Lung microvascular endothelial cell (primary cell): ENCODE measurements around the gene STPG2. TPM values are rescaled to one million over a fixed set of nuclear protein-coding genes. Genes with fewer than 3 reads are reported as not detected.

Experiments used
- DNase-seq, 2 donors: peaks; one replicate each; pipeline versions ENCODE4 v3.0.0 to v3.0.0-alpha.2; 2010; ENCODE audit warnings: low read depth in 2 of 2
- total RNA-seq: library from RNA; depleted of rRNA; stranded (reverse); fragments of >200 nt; gene quantifications from 2 replicates; pipeline ENCODE4 v1.2.1, GENCODE V29; 2014

STPG2 gene
- total RNA-seq, 1 donor from 2014 or later, result under 0.01 TPM

- DNase-seq, result no peak
These were observed 314.6 kb downstream of the STPG2 start for GRCh38 chr4:97828646-97829045.

DNA sequence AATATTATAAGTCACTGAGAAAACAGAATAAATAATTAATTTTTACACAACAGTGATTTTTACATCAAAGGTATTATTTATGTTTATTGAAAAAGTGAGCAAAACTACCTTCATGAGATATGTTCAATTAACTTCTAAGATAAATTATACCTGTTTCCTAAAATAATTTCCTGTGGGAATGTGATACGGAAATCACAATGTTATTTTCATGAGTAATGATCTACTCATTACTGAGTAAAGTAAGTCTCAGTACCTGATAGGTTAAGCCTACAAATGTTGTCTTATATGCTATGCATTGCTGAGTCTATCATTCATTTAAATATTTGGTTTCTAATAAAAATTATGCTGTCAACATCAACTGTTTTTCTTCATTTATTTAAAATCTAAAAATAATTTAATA, 324.0 kb downstream of the STPG2 start:
- no peak for DNase-seq

DNA sequence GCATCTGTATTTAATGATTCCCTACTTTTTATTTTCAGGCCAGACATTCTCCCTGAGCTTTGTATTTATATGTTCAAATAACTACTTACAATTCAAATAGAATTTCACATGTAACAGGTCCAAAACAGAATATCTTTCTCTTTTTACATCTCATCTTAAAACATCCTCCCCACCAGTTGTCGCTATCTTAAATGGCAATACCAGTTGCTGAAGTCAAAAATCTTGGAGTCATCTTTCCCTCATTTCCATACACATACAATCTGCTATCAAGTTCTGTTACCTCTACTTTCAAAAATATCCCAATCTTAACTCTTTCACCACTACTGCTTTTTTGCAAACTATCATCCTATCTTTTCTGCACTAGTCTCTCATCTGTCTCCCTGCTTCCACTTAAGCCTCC, 330.5 kb downstream of the STPG2 start:
- no peak for DNase-seq

GRCh38 chr4:97786306-97786920, 356.9 kb downstream of the STPG2 start:
- no peak for DNase-seq

DNA sequence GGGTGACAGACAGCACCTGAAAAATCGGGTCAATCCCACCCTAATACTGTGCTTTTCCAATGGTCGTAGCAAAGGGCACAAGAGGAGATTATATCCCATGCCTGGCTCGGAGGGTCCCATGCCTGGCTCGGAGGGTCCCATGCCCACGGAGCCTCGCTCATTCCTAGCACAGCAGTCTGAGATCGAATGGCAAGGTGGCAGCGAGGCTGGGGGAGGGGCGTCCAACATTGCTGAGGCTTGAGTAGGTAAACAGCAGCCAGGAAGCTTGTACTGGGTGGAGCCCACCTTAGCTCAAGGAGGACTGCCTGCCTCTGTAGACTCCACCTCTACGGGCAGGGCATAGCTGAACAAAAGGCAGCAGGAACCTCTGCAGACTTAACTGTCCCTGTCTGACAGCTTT, 365.1 kb downstream of the STPG2 start:
- no peak for DNase-seq

- no peak for DNase-seq
These were observed 368.8 kb downstream of the STPG2 start for GRCh38 chr4:97774347-97774989.

DNA sequence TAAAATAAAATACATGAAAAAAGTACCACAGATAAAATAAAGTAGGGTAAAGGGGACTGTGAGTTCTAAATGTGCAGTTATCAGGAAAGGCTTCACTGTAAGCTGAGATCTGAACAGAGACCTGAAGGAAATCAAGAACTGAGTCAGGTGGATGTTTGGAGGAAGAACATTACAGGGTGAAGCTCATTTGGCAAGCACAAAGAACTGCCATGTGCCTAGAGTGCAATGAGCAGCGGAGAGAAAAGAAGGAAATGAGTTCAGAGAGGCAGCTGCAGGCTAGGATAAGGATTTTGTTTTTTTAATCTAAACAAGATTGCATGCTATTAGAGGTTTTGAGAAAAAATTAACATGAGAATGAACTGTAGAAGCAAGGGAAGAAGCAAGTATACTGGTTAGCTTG, 373.1 kb downstream of the STPG2 start:
- DNase-seq, result peak in 1 of 2 donors; percentile 13

GRCh38 chr4:97762115-97762512, 381.2 kb downstream of the STPG2 start:
- DNase-seq, result no peak

GRCh38 chr4:97761445-97762114, 381.7 kb downstream of the STPG2 start:
- DNase-seq, result no peak

- no peak for DNase-seq
These were observed 383.5 kb downstream of the STPG2 start for GRCh38 chr4:97759785-97760184.

GRCh38 chr4:97752599-97752998, 390.7 kb downstream of the STPG2 start:
- no peak for DNase-seq

GRCh38 chr4:97747945-97748344, 395.3 kb downstream of the STPG2 start:
- DNase-seq, result no peak

DNA sequence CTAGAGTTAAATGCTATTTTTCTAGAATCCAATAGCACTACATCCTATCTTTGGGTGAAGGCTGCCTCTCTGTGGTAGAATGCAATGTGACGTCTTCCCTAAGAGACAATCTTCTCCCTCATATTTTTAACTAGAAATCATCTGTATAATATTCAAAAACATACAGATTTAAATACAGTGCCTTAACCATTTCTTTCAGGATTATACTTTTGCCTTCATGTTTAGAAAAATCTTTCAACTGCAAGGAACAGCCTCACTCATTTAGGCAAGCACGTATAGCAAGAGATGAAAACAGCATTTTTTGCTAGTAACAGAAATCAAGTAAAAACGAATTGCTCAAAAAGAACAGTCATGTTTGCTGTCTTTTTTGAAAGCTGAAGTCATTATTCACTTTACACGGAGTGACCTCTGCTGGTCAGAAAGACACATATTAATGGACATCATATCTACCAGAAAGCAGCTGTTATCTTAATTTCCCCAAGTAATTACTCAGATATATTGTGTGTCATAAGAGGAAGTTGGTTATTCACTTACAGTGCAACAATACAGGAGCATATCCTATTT, 422.3 kb downstream of the STPG2 start:
- peak; percentile 1 to 15 for DNase-seq

DNA sequence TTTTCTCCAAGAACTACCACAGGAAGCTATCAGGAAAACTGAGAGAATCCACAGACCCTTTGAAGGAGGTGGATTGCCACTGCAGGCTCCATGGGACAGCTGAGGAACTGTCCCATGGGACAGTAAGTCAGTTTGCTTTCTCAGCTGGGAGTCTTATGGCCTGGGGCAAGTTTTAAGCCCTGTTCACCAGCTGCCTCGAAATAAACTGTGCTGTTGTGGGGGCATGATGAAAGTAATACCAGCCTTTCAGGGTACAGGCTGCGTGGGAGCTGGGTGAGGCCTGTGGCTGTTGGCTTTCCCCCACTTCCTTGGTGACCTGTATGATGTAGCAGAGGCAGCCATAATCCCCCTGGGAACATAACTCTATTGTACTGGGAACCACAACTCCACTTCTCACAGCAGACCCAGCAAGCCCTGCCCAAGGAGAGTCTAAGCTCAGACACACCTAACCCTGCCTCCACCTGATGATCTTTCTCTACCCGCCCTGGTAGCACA, 452.1 kb downstream of the STPG2 start:
- DNase-seq, result no peak

DNA sequence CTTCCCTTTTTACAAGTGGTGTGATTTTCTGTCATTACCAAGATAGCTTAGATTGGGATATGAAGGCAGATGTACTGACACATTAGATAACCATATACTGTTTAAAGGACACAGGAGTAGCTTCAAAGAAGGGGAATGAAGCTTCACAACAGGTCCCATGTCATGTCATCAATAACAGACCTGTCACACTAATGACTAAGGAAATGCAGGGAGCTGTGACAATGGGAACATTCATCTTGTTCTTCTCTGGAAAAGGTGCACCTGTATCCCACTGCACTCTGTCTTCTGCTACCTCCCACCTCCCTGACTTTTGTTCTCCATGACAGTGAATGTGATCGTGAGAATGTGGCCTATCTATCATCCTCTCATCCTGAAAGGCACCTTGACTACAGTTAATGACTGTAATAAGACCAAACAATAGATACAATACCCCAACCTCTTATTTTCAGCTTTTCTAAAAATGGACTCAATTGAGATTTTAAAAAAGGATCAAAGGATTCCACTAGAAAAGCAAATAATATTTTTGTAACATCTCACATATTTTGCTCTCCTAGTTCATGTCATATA, 472.5 kb downstream of the STPG2 start:
- DNase-seq, result no peak

DNA sequence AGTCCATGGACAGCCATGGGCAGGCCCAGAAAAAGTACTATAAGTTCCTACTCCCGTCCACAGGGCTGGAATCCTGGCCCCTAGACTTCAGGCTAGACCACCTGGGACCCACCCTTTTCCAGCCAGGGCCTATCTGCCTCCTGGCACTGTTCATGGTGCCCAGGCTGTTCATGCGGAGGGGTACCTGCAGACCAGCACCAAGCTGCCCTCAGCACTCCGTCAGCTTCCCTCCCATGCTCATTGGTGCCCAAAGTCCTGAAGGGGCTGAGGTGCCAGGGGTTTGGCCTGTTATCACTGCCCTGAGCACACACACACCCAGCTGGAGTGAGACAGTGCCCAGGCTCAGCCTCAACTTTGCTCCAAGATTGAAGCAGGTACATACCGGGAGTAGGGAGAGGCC, 477.7 kb downstream of the STPG2 start:
- no peak for DNase-seq

- no peak for DNase-seq
These were observed 478.5 kb downstream of the STPG2 start for GRCh38 chr4:97664741-97665140.

DNA sequence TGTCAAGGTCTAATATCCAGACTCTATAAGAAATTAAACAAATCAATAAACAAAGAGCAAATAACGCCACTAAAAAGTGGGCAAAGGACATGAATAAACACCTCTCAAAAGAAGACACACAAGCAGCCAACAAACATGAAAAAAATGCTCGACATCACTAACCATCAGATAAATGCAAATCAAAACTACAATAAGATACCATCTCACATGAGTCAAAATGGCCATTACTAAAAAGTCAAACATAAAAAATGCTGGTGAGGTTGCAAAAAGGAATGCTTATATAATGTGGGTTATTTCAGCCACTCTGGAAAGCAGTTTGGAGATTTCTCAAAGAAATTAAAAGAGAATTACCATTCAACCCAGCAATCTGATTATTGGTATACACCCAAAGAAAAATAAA, 481.1 kb downstream of the STPG2 start:
- DNase-seq, result no peak

- no peak for DNase-seq
These were observed 487.1 kb downstream of the STPG2 start for GRCh38 chr4:97656044-97656720.

DNA sequence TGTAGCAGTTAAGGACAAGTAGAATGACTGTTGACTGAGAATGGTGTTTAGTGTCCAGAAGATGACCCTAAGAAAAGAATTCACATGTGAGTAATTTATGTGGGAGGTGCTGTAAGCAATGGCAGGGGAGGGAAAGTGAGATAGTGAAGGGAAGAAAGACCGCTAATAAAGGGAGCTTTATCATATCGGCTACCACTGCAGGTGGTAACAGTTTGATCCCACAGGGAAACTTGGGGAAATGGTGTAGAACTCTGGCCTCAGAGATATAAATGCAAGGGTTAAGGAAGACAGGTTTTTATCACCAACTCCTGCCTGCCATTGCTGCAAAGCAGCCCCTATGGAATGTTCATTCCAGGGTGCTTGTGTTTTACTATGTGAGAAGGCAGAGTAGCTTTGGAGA, 489.6 kb downstream of the STPG2 start:
- no peak for DNase-seq

DNA sequence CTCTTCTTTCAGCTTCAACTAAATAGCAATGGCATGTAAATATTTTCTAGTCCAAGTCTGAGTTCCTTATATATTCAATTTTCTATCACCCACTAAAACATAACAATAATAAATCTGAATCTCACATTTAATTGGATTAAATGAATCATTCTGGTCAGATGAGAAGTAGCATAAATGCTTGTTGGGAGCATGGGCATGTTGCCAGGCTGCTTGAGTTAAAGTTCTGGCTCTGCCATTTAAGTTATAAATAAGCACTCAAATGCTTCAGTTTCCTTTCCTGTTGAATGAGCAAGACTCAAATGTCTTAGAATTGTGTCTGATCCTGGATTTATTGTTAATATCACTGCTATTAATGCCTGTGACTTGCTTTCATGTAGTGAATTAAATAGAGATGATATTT, 496.3 kb downstream of the STPG2 start:
- no peak for DNase-seq
